ENCODE results near the gene LRFN4. TPM values are rescaled to one million over a fixed set of nuclear protein-coding genes. Genes with fewer than 3 reads are reported as not detected.

LRFN4 gene
- total RNA-seq, 1 donor from 2014 or later, result 47.7 TPM

DNA sequence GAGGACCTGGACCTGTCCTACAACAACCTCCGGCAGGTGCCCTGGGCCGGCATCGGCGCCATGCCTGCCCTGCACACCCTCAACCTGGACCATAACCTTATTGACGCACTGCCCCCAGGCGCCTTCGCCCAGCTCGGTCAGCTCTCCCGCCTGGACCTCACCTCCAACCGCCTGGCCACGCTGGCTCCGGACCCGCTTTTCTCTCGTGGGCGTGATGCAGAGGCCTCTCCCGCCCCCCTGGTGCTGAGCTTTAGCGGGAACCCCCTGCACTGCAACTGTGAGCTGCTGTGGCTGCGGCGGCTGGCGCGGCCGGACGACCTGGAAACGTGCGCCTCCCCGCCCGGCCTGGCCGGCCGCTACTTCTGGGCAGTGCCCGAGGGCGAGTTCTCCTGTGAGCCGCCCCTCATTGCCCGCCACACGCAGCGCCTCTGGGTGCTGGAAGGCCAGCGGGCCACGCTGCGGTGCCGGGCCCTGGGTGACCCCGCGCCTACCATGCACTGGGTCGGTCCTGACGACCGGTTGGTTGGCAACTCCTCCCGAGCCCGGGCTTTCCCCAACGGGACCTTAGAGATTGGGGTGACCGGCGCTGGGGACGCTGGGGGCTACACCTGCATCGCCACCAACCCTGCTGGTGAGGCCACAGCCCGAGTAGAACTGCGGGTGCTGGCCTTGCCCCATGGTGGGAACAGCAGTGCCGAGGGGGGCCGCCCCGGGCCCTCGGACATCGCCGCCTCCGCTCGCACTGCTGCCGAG, 1.5 kb downstream of the LRFN4 start:
- DNase-seq, result no peak

- no peak for DNase-seq
Measured at GRCh38 chr11:66858939-66859685, 2.2 kb downstream of the LRFN4 start.

- DNase-seq, result no peak
Measured at GRCh38 chr11:66859686-66860448, 3.0 kb downstream of the LRFN4 start.

GRCh38 chr11:66860449-66860831, 3.6 kb downstream of the LRFN4 start:
- DNase-seq, result no peak

- DNase-seq, result no peak
Measured at GRCh38 chr11:66861038-66861773, 4.3 kb downstream of the LRFN4 start.

DNA sequence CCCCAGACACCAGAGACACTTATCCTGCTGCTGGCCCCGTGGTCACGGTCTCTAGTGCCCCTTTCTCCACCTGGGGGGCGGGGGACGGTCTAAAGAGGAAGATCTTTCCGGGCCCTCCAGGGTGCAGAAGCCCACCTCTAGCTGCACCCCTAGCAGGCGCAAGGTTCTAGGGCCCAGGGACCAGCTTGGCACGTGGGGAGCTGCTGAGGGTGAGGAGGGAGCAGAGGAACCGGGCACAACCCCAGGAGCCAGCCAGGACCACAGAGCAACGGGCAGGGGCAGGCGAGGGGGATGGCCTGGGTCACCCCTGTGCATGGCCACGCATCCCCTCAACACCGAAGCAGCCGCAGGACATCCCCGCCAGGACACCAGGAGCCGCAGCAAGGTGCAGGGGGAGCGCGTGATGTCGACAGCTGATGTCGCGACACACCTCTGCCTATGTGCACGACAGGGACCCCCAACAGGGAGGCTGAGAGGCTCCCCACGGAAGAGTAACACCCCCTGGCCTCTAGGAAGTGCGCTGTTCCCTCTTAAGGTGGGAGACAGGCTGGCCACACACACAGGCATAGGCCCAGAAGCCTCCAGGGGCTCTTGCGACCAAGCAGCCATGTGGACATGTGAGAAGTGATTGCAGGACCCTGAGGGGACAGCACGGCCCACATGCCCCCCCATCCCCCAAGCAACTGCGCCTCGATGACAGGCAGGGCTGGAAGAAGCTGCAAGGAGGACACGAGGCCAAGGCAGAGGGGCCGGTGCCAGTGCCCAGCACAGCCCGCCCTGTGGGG, 5.1 kb downstream of the LRFN4 start:
- DNase-seq, result no peak

DNA sequence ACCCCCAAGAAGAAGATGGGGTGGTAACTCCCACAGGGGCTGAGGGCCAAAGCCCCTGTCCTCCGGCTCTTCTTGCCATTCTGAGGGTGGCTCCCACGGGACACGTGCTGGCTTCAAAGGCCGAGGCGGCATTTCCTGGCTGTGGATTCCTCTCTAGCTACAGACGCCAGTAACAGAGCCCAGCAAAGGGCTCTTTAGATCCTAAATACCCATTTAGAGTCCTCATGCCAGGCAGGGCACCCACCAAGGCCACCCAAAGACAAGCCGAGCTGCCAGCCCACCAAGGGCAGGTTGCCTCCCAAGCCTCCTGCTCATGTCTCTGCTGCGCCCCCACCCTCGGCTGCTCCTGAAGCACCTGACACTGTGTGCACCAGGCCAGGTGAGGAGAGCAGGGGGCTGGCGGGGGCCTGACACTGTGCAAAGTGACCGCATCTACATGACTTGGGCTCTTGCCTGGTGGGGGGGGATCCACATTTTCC, 5.7 kb downstream of the LRFN4 start:
- DNase-seq, result no peak

DNA sequence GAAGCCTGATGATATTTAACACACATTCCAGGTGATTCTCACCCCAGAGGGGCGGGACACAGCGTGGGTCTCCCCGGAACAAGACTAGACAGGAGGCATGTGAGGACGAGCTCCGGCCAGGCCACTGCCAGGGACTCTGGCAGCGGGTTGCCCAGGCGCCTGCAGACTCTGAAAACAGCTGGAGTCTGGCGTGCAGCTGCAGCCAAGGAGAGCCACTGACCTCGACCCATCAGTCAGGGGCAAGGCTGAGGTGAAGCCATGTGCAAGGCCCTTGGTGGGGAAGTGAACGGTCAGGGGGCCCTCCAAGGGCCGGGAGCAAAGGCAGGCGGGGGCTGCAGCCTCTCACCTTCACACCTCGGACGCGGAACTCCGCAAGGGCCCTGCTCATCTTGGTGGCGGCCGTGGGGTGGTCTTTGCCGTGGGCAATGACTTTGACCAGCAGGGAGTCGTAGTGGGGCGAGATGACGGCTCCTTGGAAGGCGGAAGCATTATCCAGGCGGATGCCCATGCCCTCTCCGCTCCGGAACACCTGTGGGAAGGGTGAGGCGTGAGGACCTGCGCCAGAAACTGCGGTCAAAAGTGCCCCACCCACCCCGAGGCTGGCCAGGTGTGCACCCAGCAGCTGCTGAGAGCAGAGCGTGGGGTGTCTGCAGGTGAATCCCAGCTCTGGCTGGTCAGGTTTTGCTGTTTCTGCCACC, 6.7 kb downstream of the LRFN4 start:
- DNase-seq, result no peak

GRCh38 chr11:66864172-66864901, 7.5 kb downstream of the LRFN4 start:
- DNase-seq, result no peak

- DNase-seq, result no peak
Measured at GRCh38 chr11:66864924-66865697, 8.2 kb downstream of the LRFN4 start.

DNA sequence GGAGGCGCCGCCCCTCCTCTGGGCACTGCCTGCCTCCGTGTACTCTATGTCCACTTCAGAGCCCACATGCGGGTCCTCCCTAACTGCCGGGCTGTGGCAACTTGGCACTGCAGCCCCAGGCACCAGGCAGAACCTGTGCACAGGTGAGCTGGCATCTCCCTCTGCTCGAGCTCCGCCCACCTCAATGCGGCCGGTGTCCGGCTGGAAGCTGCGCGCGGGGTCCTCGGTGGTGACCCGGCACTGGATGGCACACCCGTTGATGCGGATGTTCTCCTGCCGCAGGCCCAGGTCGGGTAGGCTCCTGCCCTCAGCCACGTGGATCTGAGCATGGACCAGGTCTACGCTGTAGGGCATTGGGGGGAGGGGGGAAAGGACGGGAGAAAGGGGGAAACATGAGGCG, 9.1 kb downstream of the LRFN4 start:
- DNase-seq, result no peak

DNA sequence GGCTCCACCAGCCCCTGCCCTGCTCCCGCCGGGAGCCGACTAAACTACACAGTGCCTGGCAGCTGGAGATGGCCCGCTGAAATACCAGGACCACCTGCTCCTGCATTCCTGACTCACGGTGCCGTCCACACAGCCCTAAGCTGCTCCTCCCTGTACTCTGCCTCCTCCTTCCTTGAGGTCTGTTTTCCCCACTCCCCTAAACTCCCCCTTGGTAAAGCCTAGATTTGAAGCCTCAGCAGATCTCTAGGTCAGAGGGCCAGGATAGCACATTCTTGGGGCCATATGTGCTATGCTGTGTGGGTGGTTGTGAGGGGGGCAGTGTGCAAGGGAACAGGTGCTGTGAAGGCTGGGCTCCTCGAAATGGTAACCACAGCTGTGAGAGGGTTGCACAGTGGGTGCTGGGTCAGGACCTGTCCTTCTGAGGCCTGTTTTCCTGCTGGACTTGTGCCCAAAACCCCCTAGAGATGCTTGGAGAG, 9.7 kb downstream of the LRFN4 start:
- no peak for DNase-seq

GRCh38 chr11:66867425-66868040, 10.7 kb downstream of the LRFN4 start:
- no peak for DNase-seq

- no peak for DNase-seq
Measured at GRCh38 chr11:66868082-66868725, 11.3 kb downstream of the LRFN4 start.

DNA sequence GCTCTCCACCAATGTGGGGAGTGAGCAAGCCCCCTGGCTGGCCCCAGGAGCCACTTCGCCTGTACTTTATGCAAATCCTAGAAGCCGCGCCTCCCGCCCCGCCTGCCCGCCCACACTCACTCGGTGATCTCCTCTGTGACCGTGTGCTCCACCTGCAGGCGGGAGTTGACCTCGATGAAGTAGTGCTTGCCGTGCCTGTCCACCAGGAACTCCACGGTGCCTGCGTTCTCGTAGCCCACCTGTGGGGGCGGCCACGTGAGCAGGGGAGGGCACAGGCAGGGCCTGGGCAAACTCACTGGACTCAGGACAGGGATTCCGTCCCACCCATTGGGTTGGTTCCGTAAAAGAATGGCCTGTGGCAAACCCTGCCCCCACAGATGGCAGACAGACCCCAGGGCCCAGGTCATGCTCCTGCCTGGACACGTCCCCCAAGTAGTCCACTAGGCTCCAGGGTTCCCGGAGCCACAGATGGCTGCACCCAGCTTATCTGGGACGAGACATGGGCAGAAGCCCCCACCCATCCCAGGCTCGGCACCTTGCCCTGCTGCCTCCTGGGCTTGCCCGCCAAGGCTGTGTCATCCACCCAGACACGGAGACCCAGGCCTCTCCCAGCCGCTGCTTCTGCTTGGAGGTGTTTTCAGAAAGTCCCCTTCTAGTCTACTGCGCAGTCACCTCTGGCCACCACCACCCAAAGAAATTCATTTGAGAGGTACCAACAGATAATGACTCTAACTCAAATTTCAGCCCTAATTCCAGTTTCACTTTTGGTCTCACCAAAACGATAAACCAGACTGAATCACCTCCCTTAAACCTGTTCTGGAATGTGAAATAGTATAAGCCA, 12.1 kb downstream of the LRFN4 start:
- DNase-seq, result no peak

- DNase-seq, result no peak
Measured at GRCh38 chr11:66869567-66869870, 12.7 kb downstream of the LRFN4 start.

DNA sequence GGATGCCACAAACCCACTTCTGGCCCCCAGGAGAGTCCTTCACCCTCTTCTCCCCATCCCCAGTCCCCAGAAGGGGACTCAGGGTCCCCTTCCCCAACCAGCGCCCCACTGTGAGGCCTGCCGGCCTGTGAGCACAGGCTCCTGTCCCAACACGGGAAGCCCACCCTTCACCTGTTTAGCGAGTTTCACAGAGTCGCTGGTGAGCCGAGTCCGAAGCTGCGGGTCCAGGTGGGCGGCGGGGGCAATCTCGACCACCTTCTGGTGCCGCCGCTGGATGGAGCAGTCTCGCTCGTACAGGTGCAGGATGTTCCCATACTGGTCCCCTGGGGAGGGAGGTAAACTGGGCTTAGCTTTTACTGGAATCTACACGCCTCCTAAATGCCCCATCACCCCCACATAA, 13.3 kb downstream of the LRFN4 start:
- DNase-seq, result no peak

Data from occipital lobe (tissue), 2 donors.